Liver (tissue), 9 donors: ENCODE data around the gene MTIF2. TPM values are rescaled to one million over a fixed set of nuclear protein-coding genes. Genes with fewer than 3 reads are reported as not detected.

ENCODE experiments used
- DNase-seq: peaks from one replicate; pipeline ENCODE4 v3.0.0-alpha.2; 2017; ENCODE audit warnings: low spot score
- H3K27ac ChIP-seq, 2 donors: one replicate each; pipeline ENCODE4 v1.7.0; 2013; ENCODE audit warnings: inconsistent platforms in 2 of 2, low read length in 2 of 2, control low read depth in 1 of 2, low read depth in 1 of 2, mild to moderate bottlenecking in 1 of 2
- H3K27me3 ChIP-seq, 4 donors: one replicate each; pipeline versions ENCODE4 v1.6.1 to v1.7.0; 2013; ENCODE audit warnings: low read length in 3 of 4, inconsistent platforms in 1 of 4, mild to moderate bottlenecking in 1 of 4, moderate library complexity in 1 of 4; ENCODE audit not compliant: control insufficient read depth in 4 of 4, insufficient read depth in 4 of 4
- H3K36me3 ChIP-seq, 4 donors: one replicate each; pipeline versions ENCODE4 v1.6.1 to v1.7.0; 2013; ENCODE audit warnings: low read length in 3 of 4, mild to moderate bottlenecking in 3 of 4, low read depth in 1 of 4, moderate library complexity in 1 of 4; ENCODE audit not compliant: control insufficient read depth in 4 of 4, insufficient read depth in 3 of 4
- H3K4me1 ChIP-seq, 4 donors: one replicate each; pipeline versions ENCODE4 v1.6.1 to v1.7.0; 2013; ENCODE audit warnings: low read length in 3 of 4, mild to moderate bottlenecking in 3 of 4, moderate library complexity in 1 of 4; ENCODE audit not compliant: control insufficient read depth in 4 of 4, insufficient read depth in 4 of 4
- H3K4me3 ChIP-seq, 3 donors: one replicate each; pipeline versions ENCODE4 v1.6.1 to v1.7.0; 2013; ENCODE audit warnings: low read length in 3 of 3, control low read depth in 1 of 3, low read depth in 1 of 3, mild to moderate bottlenecking in 1 of 3
- H3K9ac ChIP-seq, 2 donors: one replicate each; pipeline ENCODE4 v1.7.0; 2013; ENCODE audit warnings: low read length in 2 of 2, mild to moderate bottlenecking in 2 of 2, moderate library complexity in 2 of 2, control low read depth in 1 of 2, low read depth in 1 of 2
- H3K9me3 ChIP-seq, 4 donors: one replicate each; pipeline versions ENCODE4 v1.6.1 to v1.7.0; 2013; ENCODE audit warnings: low read length in 3 of 4; ENCODE audit not compliant: control insufficient read depth in 4 of 4
- ATF3 ChIP-seq: IDR thresholded peaks from 2 replicates; pipeline ENCODE4 v1.6.1; 2016; ENCODE audit warnings: antibody characterized with exemption
- CTCF ChIP-seq: fragments of 150-350 bp; IDR thresholded peaks from 2 replicates; pipeline ENCODE4 v1.5.1; 2017; ENCODE audit warnings: improper control_type of control experiment, low read depth, low read length; ENCODE audit not compliant: missing input control
- EGR1 ChIP-seq, 2 donors: IDR thresholded peaks; 2 replicates each; pipeline ENCODE4 v1.6.1; 2016 to 2018; ENCODE audit warnings: antibody characterized with exemption in 2 of 2, low read depth in 2 of 2
- FOXA1 ChIP-seq: IDR thresholded peaks from 2 replicates; pipeline ENCODE4 v1.6.1; 2016; ENCODE audit warnings: antibody characterized with exemption
- FOXA2 ChIP-seq: IDR thresholded peaks from 2 replicates; pipeline ENCODE4 v1.6.1; 2016; ENCODE audit warnings: antibody characterized with exemption
- GABPA ChIP-seq, 2 donors: IDR thresholded peaks in 1 of 2; conservative IDR thresholded peaks in 1 of 2; 2 replicates each; pipeline ENCODE4 v1.6.1; 2016; ENCODE audit warnings: antibody characterized with exemption in 2 of 2, mild to moderate bottlenecking in 1 of 2, moderate library complexity in 1 of 2
- HNF4A ChIP-seq, 2 donors: conservative IDR thresholded peaks; 2 replicates each; pipeline ENCODE4 v1.6.1; 2016; ENCODE audit warnings: antibody characterized with exemption in 2 of 2, mild to moderate bottlenecking in 2 of 2
- HNF4G ChIP-seq: IDR thresholded peaks from 2 replicates; pipeline ENCODE4 v1.6.1; 2016; ENCODE audit warnings: antibody characterized with exemption
- JUND ChIP-seq, 2 donors: IDR thresholded peaks; 2 replicates each; pipeline ENCODE4 v1.6.1; 2016; ENCODE audit warnings: antibody characterized with exemption in 2 of 2
- MAX ChIP-seq: IDR thresholded peaks from 2 replicates; pipeline ENCODE4 v1.6.1; 2016; ENCODE audit warnings: antibody characterized with exemption
- NR2F2 ChIP-seq: IDR thresholded peaks from 2 replicates; pipeline ENCODE4 v1.6.1; 2016; ENCODE audit warnings: antibody characterized with exemption
- RAD21 ChIP-seq, 2 donors: IDR thresholded peaks; 2 replicates each; pipeline ENCODE4 v1.6.1; 2016; ENCODE audit warnings: antibody characterized with exemption in 2 of 2, mild to moderate bottlenecking in 2 of 2
- REST ChIP-seq: IDR thresholded peaks from 2 replicates; pipeline ENCODE4 v1.6.1; 2016; ENCODE audit warnings: antibody characterized with exemption, mild to moderate bottlenecking
- RXRA ChIP-seq, 2 donors: IDR thresholded peaks; 2 replicates each; pipeline ENCODE4 v1.6.1; 2017 to 2018; ENCODE audit warnings: antibody characterized with exemption in 2 of 2, mild to moderate bottlenecking in 1 of 2
- SP1 ChIP-seq: IDR thresholded peaks from 2 replicates; pipeline ENCODE4 v1.6.1; 2018; ENCODE audit warnings: antibody characterized with exemption, mild to moderate bottlenecking
- TAF1 ChIP-seq: conservative IDR thresholded peaks from 2 replicates; pipeline ENCODE4 v1.6.1; 2016; ENCODE audit warnings: antibody characterized with exemption, mild to moderate bottlenecking
- YY1 ChIP-seq: IDR thresholded peaks from 2 replicates; pipeline ENCODE4 v1.6.1; 2016; ENCODE audit warnings: antibody characterized with exemption, mild to moderate bottlenecking
- ZBTB33 ChIP-seq: IDR thresholded peaks from 2 replicates; pipeline ENCODE4 v1.6.1; 2016; ENCODE audit warnings: antibody characterized with exemption
- WGBS: extraction: QIAGEN DNeasy Blood & Tissue Kit; methylation state at CpG from one replicate; pipeline ENCODE4 v1.1.7; 2013; 5-methylcytosine and 5-hydroxymethylcytosine counted together
- polyA plus RNA-seq, 2 donors: library from polyadenylated mRNA; stranded (reverse) in 1 of 2; unstranded in 1 of 2; fragments of 200-250 nt in 1 of 2; fragments of >200 nt in 1 of 2; fragmentation: Nextera tagmentation in 1 of 2; extraction: Ambion mirVana in 1 of 2; gene quantifications; one replicate each; pipeline versions ENCODE4 v1.2.1 to v1.2.3, GENCODE V29; 2013 to 2015
- total RNA-seq, 2 donors: library from RNA; depleted of rRNA; stranded (reverse); fragments of >200 nt; gene quantifications; one replicate each; pipeline ENCODE4 v1.2.3, GENCODE V29; 2014
- donor health status: healthy.
- donor health status: healthy.
- donor health status: healthy.
- donor health status: healthy.
- donor health status: healthy.

MTIF2 gene
- total and polyA plus RNA-seq, 4 donors, result 15.4 to 29.7 (median 18.2) TPM

- TF ChIP-seq RXRA (IDR thresholded peaks at IDR 0.05) (no peak), HNF4G (no peak)
- H3K4me1 ChIP-seq, result peaks cover 0 to 2% (median 0%) of the 10 kb centered on the region in 4 donors
- no peaks in the 10 kb centered on the region for H3K9me3 ChIP-seq
These were observed 27.4 kb upstream of the MTIF2 start for GRCh38 chr2:55296393-55296792.

GRCh38 chr2:55283083-55283482, 14.1 kb upstream of the MTIF2 start:
- 95% methylated on average over 12 of the region's 12 CpGs for WGBS
- TF ChIP-seq FOXA2, result no peak
- TF ChIP-seq EGR1 (IDR thresholded peaks at IDR 0.05; ENCODE audit: low read depth in 2 of 2), result no peak
- no peak overlapping the region for H3K9ac ChIP-seq
- DNase-seq, result no peak
- peaks cover 3 to 11% (median 5%) of the 10 kb centered on the region in 4 donors for H3K4me1 ChIP-seq
- H3K36me3 ChIP-seq, result no peaks in the 10 kb centered on the region
- no peak overlapping the region for H3K27ac ChIP-seq
- no peaks in the 10 kb centered on the region for H3K27me3 ChIP-seq
- H3K4me3 ChIP-seq, result peak overlapping the region in 1 of 3 donors; percentile 67
- H3K9me3 ChIP-seq, result no peaks in the 10 kb centered on the region

More at GRCh38 chr2:55296393-55296792, 27.4 kb upstream of the MTIF2 start:
- DNase-seq, result no peak
- H3K9ac ChIP-seq, result no peak overlapping the region
- peaks cover 0 to 5% (median 4%) of the 10 kb centered on the region in 4 donors for H3K36me3 ChIP-seq
- H3K27me3 ChIP-seq, result no peaks in the 10 kb centered on the region
- H3K4me3 ChIP-seq, result no peak overlapping the region
- no peak overlapping the region for H3K27ac ChIP-seq

GRCh38 chr2:55282110-55282917, 13.3 kb upstream of the MTIF2 start:
- Histone ChIP-seq H3K4me3 (peak overlapping the region; percentile 67 to 98 (median 73)), H3K27me3 (no peaks in the 10 kb centered on the region), H3K27ac (peak overlapping the region; percentile 89 to 96), H3K9ac (peak overlapping the region; percentile 72 to 95), H3K9me3 (no peaks in the 10 kb centered on the region), H3K4me1 (peaks cover 1 to 11% (median 5%) of the 10 kb centered on the region in 4 donors), H3K36me3 (no peaks in the 10 kb centered on the region)
- DNase-seq, result peak; percentile 88
- WGBS, result under 1% methylated on average over 60 of the region's 60 CpGs
- TF ChIP-seq EGR1 (IDR thresholded peaks at IDR 0.05; ENCODE audit: low read depth in 2 of 2), result no peak
- no peak for TF ChIP-seq FOXA1
- TF ChIP-seq HNF4A (conservative IDR thresholded peaks at IDR 0.05), result peak; percentile 21 to 48
- TF ChIP-seq TAF1, result peak; percentile 86
- TF ChIP-seq ATF3, result no peak
- no peak for TF ChIP-seq CTCF
- TF ChIP-seq HNF4G, result no peak
- peak; percentile 19 for TF ChIP-seq ZBTB33
- TF ChIP-seq NR2F2, result no peak
- peak in 1 of 2 donors; percentile 77 for TF ChIP-seq GABPA (IDR thresholded peaks at IDR 0.05 in 1 of 2, conservative IDR thresholded peaks at IDR 0.05 in 1 of 2)
- TF ChIP-seq FOXA2, result no peak
- no peak for TF ChIP-seq RAD21 (IDR thresholded peaks at IDR 0.05)
- TF ChIP-seq YY1, result peak; percentile 92
- TF ChIP-seq SP1, result peak; percentile 31
- TF ChIP-seq MAX, result peak; percentile 41
- TF ChIP-seq RXRA (IDR thresholded peaks at IDR 0.05), result peak; percentile 69
- TF ChIP-seq JUND (IDR thresholded peaks at IDR 0.05), result no peak
- TF ChIP-seq REST, result peak; percentile 80
